HepG2 (cell line): ENCODE results near the gene SLC27A3.

Experiments used
- SIN3A ChIP-seq: IDR thresholded peaks from 2 replicates; pipeline ENCODE4 v1.6.1; 2011; ENCODE audit warnings: low read depth, mild to moderate bottlenecking, control low read depth, low read length, borderline replicate concordance
- SMARCE1 ChIP-seq: fragments of 450-650 bp; IDR thresholded peaks from 2 replicates; pipeline ENCODE4 v1.6.1; 2017; ENCODE audit warnings: borderline replicate concordance
- ZNF737 ChIP-seq: sonication (generic); formaldehyde crosslinking; IDR thresholded peaks from 2 replicates; pipeline ENCODE4 v1.5.0; 2020; ENCODE audit warnings: missing genetic modification reagents, mild to moderate bottlenecking, borderline replicate concordance
- TF ChIP-seq, protein P1 (sequence below): sonication (generic); formaldehyde crosslinking; IDR thresholded peaks from 2 replicates; pipeline ENCODE4 v1.5.0; 2020; ENCODE audit warnings: mild to moderate bottlenecking, missing genetic modification reagents, moderate library complexity

DNA sequence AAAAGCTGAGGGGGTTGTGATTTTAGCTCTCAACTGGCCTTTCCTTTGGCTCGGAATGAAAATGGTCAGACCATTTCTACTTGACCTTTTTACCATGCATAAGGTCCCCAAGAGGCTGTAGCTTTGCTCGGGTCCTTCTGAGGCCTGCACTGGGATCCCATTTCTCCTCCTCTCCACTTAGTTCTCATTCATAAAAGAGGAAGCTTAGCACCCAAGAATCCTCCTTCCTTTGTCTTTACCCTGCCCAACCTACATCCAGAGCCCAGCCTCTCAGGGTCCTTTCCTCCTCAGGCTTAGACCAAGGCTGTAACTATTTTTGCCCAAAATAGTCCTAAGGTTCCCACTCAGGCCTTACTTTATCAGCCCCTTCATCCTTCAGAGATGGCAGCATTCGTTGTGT, 6.0 kb upstream of the SLC27A3 start:
- TF ChIP-seq SMARCE1, result no peak
- TF ChIP-seq, protein P1, sequence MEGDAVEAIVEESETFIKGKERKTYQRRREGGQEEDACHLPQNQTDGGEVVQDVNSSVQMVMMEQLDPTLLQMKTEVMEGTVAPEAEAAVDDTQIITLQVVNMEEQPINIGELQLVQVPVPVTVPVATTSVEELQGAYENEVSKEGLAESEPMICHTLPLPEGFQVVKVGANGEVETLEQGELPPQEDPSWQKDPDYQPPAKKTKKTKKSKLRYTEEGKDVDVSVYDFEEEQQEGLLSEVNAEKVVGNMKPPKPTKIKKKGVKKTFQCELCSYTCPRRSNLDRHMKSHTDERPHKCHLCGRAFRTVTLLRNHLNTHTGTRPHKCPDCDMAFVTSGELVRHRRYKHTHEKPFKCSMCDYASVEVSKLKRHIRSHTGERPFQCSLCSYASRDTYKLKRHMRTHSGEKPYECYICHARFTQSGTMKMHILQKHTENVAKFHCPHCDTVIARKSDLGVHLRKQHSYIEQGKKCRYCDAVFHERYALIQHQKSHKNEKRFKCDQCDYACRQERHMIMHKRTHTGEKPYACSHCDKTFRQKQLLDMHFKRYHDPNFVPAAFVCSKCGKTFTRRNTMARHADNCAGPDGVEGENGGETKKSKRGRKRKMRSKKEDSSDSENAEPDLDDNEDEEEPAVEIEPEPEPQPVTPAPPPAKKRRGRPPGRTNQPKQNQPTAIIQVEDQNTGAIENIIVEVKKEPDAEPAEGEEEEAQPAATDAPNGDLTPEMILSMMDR (CRISPR knock-in tag), result no peak
- no peak for TF ChIP-seq SIN3A
- TF ChIP-seq ZNF737 (CRISPR knock-in tag), result no peak
